Cardiac muscle cell (in vitro differentiated cells and primary cell): ENCODE data around the gene GRID1. TPM values are rescaled to one million over a fixed set of nuclear protein-coding genes. Genes with fewer than 3 reads are reported as not detected.

Experiments
- DNase-seq, 2 donors: peaks; one replicate each; pipeline versions ENCODE4 v3.0.0 to v3.0.0-alpha.2; 2010 to 2017; ENCODE audit warnings: low read depth in 1 of 2, low spot score in 1 of 2
- H3K27ac ChIP-seq: fragments of 200-600 bp; sonication (generic); 2 replicates; pipeline ENCODE4 v1.5.1; 2016
- H3K27me3 ChIP-seq: fragments of 200-600 bp; sonication (generic); 2 replicates; pipeline ENCODE4 v1.6.0; 2016; ENCODE audit warnings: control low read depth
- H3K36me3 ChIP-seq: fragments of 200-600 bp; sonication (generic); 2 replicates; pipeline ENCODE4 v1.5.1; 2016; ENCODE audit warnings: control low read depth
- H3K4me1 ChIP-seq: fragments of 200-600 bp; sonication (generic); 2 replicates; pipeline ENCODE4 v1.8.1; 2017; ENCODE audit warnings: low read depth, mild to moderate bottlenecking, mixed run types
- H3K4me3 ChIP-seq: fragments of 200-600 bp; sonication (generic); 2 replicates; pipeline ENCODE4 v1.5.1; 2016; ENCODE audit warnings: mild to moderate bottlenecking
- H3K9me3 ChIP-seq: fragments of 200-600 bp; sonication (generic); 2 replicates; pipeline ENCODE4 v1.5.1; 2017; ENCODE audit warnings: low read depth, mild to moderate bottlenecking, control low read depth
- CTCF ChIP-seq: IDR thresholded peaks from 2 replicates; pipeline ENCODE4 v1.5.1; 2012; ENCODE audit warnings: low read depth, mild to moderate bottlenecking, low read length
- polyA plus RNA-seq: library from polyadenylated mRNA; unstranded; fragments of >200 nt; fragmentation: Nextera tagmentation; extraction: Ambion mirVana; gene quantifications from 2 replicates; pipeline ENCODE4 v1.2.1, GENCODE V29; 2016
- total RNA-seq: library from RNA; depleted of rRNA; stranded (reverse); fragments of >200 nt; gene quantifications from 2 replicates; pipeline ENCODE4 v1.2.3, GENCODE V29; 2016

GRID1 gene
- total and polyA plus RNA-seq, 2 experiments from 2014 or later, result 1.5 to 1.6 TPM

GRCh38 chr10:86200269-86200668, 166.3 kb downstream of the GRID1 start:
- H3K27ac ChIP-seq, result no peak overlapping the region
- H3K4me1 ChIP-seq, result no peaks in the 10 kb centered on the region
- H3K36me3 ChIP-seq, result no peaks in the 10 kb centered on the region
- no peak overlapping the region for H3K4me3 ChIP-seq
- H3K9me3 ChIP-seq, result no peaks in the 10 kb centered on the region
- DNase-seq, result no peak
- H3K27me3 ChIP-seq, result no peaks in the 10 kb centered on the region
- no peak for TF ChIP-seq CTCF

DNA sequence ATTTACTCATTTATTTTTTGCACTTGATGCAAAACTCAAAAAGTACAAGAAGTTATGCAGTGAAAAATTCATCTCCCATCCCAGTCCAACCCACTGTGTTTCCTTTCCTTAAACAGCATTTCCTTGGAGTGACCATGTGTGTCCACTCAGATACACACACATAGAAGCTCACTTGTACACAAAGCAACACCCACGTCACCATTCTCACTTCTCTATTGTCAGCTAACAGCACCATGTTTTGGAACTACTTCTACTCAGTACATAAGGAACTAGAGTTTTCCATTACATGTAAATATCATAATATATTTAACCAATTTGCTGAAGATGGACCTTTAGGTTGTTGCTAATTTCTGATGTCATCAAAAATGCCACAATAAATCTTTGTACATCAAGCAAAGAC, 167.6 kb downstream of the GRID1 start:
- no peak overlapping the region for H3K27ac ChIP-seq
- no peaks in the 10 kb centered on the region for H3K27me3 ChIP-seq
- no peaks in the 10 kb centered on the region for H3K4me1 ChIP-seq
- no peak overlapping the region for H3K4me3 ChIP-seq
- DNase-seq, result no peak
- H3K36me3 ChIP-seq, result no peaks in the 10 kb centered on the region
- H3K9me3 ChIP-seq, result no peaks in the 10 kb centered on the region
- no peak for TF ChIP-seq CTCF

DNA sequence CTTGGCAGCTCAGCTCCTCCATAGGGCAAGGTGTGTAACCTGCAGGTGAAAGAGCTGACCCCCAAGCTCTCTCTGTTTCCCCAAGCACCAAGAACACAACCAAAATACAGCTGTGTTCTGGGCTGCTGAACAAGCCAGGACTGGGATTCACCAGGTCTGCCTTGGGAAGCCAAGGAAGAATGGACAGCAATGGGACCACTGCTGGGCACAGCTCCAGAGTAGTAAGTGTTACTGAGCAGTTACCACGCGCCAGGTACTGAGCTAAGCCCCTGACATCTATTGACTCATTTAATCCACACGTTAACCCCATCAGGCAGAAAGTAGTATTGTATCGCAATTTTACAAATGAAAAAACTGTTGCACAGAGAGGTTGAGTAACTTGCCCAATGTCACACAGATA, 168.3 kb downstream of the GRID1 start:
- Histone ChIP-seq H3K4me1 (no peaks in the 10 kb centered on the region), H3K9me3 (no peaks in the 10 kb centered on the region)

DNA sequence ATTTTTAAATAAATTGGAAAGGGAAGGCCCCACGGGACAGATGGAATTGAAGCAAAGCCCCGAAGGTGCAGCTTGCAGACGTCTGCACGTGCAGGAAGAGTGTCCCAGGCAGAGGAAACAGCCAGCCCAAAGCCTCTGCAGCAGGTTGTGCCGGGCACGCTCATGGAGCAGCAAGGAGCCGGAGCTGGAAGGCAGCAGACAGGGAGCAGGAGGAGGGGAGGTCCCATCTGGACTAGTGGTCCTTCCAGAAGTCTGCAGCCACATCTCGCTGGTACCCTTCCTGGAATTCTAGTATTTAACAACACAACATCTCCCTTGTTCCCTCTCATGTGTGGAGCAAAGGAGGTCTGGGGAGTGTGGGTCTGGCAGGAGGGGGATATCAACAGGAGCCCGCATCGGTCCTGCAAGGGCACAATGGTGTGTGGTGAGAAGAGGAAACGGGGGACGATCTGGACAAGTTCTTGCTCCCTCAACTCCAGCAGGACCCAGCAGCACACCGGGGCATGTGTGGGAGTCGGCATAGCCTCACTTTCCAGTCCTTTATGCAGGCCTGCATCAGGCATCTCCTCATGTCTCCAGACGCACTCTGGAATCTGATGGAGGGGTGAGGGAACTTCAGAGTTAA, 169.3 kb downstream of the GRID1 start:
- TF ChIP-seq CTCF, result no peak
- no peak overlapping the region for H3K4me3 ChIP-seq
- no peaks in the 10 kb centered on the region for H3K36me3 ChIP-seq
- H3K27ac ChIP-seq, result no peak overlapping the region
- no peak for DNase-seq
- no peaks in the 10 kb centered on the region for H3K27me3 ChIP-seq
- no peaks in the 10 kb centered on the region for H3K9me3 ChIP-seq
- no peaks in the 10 kb centered on the region for H3K4me1 ChIP-seq

More for the DNA sequence above, 168.3 kb downstream of the GRID1 start:
- DNase-seq, result no peak
- no peaks in the 10 kb centered on the region for H3K36me3 ChIP-seq
- no peak for TF ChIP-seq CTCF
- no peak overlapping the region for H3K4me3 ChIP-seq
- H3K27me3 ChIP-seq, result no peaks in the 10 kb centered on the region
- H3K27ac ChIP-seq, result no peak overlapping the region

DNA sequence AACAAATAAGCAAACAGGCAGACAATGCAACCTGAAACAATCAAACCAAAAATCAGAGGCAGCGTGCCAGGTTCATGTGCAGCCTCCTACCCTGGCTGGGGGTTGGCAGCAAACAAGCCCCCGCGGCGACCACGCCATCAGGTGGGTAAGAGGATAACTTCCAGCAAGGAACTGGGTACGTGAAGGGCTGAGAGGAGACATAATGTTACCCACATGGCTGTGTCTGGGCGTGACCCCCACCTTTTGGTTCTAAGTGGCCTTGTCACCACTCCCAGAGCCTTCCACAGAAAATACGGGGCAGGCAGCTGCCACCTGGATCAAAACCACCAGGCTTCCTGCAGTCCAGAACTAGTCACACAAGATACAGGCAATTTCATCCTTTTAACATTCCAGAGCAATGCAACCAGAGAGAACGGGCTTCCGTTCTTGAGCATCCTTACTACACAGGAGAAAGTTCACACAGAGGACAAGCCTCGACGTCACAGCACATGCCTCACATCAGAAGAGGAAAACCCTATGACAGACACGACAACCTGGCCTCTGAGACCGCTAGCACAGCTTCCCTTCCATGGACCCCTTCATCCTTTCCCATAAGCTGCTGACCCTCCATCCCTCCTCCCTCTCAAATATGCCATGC, 171.0 kb downstream of the GRID1 start:
- H3K36me3 ChIP-seq, result no peaks in the 10 kb centered on the region
- H3K9me3 ChIP-seq, result no peaks in the 10 kb centered on the region
- no peaks in the 10 kb centered on the region for H3K4me1 ChIP-seq
- no peaks in the 10 kb centered on the region for H3K27me3 ChIP-seq
- no peak for TF ChIP-seq CTCF
- H3K27ac ChIP-seq, result no peak overlapping the region
- no peak overlapping the region for H3K4me3 ChIP-seq
- no peak for DNase-seq
